HG03103 (cell line): ENCODE results near the gene BOD1.

Source experiments
- ATAC-seq: cut with Tn5 transposase; IDR thresholded peaks from one replicate; pipeline ENCODE4 v1.9.1; 2021; ENCODE audit warnings: low read depth; ENCODE audit not compliant: unreplicated experiment

Gene BOD1

GRCh38 chr5:173581408-173582215, 34.8 kb downstream of the BOD1 start:
- peak; percentile 52 for ATAC-seq

DNA sequence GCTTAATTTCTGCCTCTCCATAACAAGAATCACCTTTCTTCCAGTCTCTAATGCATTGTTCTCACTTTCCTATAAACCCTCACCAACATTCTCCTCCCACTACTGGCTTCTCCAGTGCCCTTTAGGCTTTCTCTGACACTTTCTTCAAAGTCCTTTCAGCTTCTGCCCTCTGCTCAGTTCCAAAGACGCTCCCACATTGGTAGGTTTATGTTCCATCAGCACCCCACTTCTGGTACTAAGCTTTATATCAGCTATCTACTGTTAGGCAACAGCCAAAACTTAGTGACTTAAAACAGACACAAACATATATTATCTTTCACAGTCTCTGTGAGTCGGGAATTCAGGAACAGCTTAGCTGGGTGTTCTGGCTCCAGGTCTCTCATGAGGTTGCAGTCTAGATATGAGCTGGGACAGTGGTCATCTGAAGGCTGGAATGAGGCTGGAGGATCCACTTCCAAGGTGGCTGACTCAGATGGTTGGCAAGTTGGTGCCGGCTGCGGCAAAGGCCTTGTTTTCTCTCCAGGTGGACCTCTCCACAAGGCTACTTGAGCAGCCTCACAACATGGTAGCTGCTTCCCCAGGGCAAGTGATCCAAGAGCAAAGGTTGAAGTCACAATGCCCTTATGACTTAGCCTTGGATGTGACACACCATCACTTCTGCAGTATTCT, 37.4 kb downstream of the BOD1 start:
- no peak for ATAC-seq

DNA sequence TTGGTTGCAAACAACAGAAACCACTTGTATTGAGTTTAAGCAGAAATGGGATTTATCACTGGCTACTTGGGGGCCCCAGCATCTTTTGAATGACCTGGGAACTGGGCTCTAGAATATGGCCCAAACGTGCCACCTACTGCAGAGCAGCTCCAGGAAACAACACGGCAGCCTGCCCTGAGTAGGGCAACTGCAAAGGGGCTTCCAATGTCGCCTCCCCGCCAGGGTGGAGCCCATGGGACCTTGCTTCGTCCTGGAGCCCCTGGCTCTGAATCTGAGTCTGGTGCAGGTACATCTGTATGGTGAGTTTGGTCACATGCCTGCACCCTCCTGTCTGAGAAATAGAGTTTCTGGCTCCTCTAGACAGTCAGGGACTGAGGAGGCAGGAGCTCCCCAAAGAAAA, 38.6 kb downstream of the BOD1 start:
- ATAC-seq: no peak

GRCh38 chr5:173577166-173577565, 39.3 kb downstream of the BOD1 start:
- ATAC-seq: no peak

DNA sequence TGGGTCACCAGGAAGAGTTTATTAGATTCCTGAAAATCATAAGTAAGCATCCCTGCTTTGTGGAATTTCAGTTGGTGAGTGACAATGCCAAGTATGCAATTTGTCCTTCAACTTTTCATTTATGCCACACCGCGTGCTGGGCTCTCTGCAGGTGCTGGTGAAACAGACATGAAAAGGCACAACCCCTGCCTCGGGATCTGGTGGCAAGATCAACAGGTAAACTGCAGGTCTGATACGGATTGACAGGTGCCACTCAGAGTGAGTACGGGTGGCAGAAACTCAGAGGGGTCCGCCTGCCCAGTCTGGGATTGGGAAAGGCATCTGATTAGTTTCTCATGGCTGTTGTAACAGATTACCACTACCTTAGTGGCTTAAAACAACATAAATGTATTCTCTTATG, 40.5 kb downstream of the BOD1 start:
- no peak for ATAC-seq

GRCh38 chr5:173574983-173575382, 41.5 kb downstream of the BOD1 start:
- no peak for ATAC-seq

DNA sequence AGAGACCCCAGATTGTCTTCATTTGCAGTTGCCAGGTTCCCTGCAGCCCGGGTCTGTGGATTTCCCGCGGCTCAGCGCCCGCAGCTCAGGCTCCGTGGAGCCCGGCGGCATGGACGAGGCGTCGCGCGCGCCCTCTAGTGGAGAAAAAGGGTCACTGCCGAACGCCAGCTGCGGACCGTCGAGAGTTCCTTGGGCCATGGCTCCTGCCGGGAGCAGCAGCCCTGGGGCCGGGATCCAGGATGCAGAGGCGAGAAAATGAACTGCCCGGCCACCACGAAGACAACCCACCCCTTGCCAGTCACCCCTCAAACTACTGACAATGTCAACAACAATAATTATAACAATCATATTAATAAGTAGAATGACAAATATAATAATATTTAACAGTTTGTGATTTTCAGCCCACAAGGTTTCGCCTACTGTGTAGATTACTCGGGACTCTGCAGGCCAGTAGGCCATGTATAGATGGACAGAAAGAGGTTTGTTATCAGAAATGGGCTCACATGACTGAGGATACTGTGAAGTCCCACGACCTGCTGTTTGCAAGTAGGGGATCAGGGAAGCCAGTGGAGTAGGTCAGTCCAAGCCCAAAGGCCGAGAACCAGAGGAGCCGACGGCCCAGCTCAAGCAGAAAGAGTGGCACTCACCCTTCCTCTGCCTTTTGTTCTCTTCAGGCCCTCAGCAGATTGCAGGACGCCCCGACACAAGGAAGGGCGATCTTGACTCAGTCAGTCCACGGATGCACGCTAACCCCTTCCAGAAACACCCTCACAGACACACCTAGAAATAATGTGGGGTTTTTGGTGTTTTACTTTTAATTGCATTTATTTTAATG, 43.1 kb downstream of the BOD1 start:
- ATAC-seq: peak; percentile 74

- ATAC-seq: no peak
Observed at GRCh38 chr5:173572431-173573125, 43.9 kb downstream of the BOD1 start.

DNA sequence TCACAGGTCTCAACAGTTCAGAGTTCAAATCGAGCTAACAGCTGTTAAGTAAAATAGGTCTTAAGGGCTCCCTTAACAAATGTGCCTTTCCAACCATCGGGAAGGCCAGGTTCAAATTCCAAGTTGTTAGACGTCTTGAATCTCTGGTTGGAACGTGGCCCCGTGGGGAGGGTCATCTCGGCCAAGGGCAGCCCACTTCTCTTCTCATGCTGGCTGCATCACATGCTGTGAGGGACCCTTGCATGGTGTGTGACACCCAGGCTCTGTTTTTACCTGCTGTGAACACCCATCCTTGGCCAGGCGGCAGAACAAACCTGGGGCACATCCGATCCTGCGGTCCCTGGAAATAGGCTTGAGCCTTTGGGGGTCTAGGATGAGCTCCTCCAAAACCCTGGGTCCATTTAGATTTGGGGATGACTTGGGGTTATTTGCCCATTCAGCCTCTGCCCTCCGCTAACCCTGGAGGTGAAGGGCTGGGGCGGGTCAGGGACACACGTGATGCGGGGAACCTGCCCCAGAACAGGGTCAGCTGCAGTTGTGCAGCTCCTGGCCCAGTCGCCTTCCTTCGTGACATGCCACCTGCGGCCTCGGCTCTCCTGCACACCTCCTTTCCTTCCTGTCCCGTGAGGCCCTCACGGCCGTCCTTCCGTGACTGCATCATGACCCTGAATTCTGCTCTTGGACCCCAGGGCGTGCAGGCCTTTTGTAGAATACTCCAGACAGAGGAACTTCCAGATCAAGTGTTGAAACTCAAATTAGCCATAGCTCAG, 45.9 kb downstream of the BOD1 start:
- no peak for ATAC-seq

DNA sequence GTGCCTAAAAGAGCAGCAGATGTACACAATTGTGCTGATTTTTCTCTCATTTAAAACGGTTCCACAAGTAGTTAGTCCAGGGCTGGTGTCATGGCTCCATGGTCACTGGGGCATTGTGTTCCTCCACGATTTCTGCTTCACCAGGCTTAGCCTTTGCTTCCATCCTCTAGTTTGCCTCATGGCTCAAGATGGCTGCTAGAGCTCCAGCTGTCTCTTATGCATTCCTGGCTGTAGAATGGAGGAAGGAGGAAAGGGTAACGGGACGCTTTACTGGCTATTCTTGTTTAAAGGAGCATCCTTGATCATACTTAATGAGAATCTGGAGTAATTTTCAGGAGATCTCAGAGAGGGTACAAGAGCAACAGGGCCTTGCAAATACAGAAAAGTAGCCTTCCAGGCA, 47.7 kb downstream of the BOD1 start:
- no peak for ATAC-seq

DNA sequence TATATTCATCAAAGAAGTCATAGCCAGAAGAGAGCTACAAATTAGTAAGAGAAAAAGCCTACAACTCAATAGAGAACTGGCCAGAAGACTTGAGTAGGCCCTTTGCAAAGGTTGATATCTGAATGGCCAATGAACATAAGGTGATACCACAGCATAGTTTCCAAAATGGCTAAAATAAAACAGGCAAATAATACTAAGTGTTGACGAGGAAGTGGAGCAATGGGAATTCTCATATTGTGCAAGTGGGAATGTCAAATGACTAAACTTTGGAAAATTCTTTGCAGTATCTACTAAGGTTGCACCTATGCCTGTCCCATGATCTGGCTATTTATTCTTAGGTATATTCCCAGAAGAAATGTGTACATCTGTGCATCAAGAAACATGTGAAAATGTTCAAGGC, 48.3 kb downstream of the BOD1 start:
- ATAC-seq: no peak

GRCh38 chr5:173567548-173567947, 48.9 kb downstream of the BOD1 start:
- ATAC-seq: no peak

DNA sequence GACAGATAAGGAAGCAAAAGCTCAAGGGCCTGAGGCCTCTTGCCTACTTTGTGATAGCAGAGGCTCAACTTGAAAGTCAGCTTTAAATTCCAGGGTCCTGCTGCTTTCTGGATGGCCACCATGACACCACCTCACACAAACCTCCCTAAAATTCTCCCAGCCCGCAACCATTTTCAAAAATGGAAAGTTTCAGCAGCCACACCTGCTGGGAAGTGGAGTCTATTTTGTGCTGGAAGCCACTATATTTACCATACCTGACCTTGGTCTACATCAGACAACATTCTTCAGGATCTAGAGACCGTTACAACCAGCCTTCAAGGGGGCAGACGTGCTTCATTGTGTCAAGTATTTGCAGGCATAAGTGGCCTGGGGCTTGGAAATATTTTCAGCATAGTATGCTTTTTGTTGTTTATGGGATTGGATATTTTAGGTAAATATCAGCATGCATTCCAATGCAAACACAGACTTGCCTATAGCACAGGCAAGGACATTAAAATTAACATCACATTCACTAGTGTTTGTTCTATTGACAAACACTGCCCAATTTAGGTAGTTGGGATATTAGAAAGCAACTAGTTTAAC, 50.9 kb downstream of the BOD1 start:
- no peak for ATAC-seq

DNA sequence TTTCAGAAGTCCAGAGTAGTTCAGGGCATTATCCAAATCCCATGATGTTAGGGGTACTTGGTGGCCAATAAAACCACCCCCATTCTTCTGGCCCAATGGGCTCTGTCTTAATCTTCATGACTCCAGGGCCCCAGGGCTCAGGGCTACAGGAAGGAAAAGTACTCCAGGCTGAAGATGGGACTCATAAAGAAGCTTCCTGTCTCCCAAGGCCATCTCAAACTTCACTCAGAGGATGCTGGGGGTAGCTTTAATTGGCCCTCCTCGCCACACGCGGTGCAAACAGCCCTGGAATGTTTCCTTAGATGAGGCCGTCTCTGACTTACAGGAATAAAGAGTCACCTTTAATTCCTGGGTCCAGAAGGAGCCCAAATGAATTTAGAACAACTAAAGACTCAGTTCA, 52.3 kb downstream of the BOD1 start:
- no peak for ATAC-seq

DNA sequence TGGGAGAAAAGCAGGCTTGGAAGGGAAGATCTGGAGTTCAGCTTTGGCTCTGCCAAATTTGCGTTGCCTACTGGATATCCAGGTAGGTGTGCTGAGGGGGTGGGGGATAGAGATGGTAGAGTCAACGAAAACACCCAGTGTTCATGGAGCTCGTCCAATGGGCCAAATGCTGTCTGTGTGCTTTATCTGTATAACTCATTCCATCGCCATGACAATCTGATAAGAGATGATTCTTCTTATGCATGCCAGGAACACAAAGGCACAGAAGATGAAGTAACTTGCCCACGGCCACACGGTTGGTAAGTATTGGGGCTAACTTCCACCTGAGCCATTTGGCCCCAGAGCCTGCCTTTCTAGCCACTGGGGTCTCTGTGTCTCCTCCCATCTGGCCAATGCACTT, 53.2 kb downstream of the BOD1 start:
- ATAC-seq: no peak

- no peak for ATAC-seq
Observed at GRCh38 chr5:173562451-173562850, 54.0 kb downstream of the BOD1 start.
